Measurements from ENCODE around the gene CHSY1.

Gene CHSY1

GRCh38 chr15:101181349-101181748 is 70.5 kb downstream of the CHSY1 start:
- DNase-seq (ENCODE audit: low read depth): no peak
- in situ Hi-C loops (cut with HindIII; ENCODE audit: low sequenced_read_pairs): no loop called here
- TF ChIP-seq CTCF (IDR thresholded peaks at IDR 0.05; ENCODE audit: low read depth, low read length, missing control alignments): no peak
- H3K4me3 ChIP-seq (ENCODE audit: low read depth, low read length): no peak overlapping the region

GRCh38 chr15:101180620-101181307 is 71.1 kb downstream of the CHSY1 start:
- no peak for DNase-seq (ENCODE audit: low read depth)
- in situ Hi-C loops (cut with HindIII; ENCODE audit: low sequenced_read_pairs): no loop called here

GRCh38 chr15:101179341-101180153 is 72.3 kb downstream of the CHSY1 start:
- no peak for DNase-seq (ENCODE audit: low read depth)
- H3K4me3 ChIP-seq (ENCODE audit: low read depth, low read length): no peak overlapping the region
- no peak for TF ChIP-seq CTCF (IDR thresholded peaks at IDR 0.05; ENCODE audit: low read depth, low read length, missing control alignments)
- in situ Hi-C loops (cut with HindIII; ENCODE audit: low sequenced_read_pairs): no loop called here

More at GRCh38 chr15:101180620-101181307, 71.1 kb downstream of the CHSY1 start:
- TF ChIP-seq CTCF (IDR thresholded peaks at IDR 0.05; ENCODE audit: low read depth, low read length, missing control alignments): no peak
- no peak overlapping the region for H3K4me3 ChIP-seq (ENCODE audit: low read depth, low read length)

DNA sequence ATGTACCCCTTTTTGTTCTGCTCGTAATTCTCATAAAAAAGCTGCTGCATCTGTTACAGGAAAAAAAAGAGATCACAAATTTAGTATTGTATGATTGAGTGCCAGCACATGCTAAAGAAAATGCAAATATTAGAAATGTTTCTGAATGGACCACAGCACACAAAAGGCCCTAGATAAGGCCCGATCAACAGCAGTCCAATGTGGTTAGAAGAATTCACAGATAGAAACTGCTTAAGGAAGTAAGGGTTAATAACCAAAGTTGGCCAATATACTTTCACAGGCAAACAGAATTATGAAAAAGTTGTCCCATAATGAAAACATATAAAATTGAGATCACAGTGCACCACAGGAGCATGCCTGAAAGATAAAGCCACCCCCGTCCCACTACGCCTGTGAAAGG is 72.9 kb downstream of the CHSY1 start:
- H3K4me3 ChIP-seq (ENCODE audit: low read depth, low read length): no peak overlapping the region
- no peak for TF ChIP-seq CTCF (IDR thresholded peaks at IDR 0.05; ENCODE audit: low read depth, low read length, missing control alignments)
- DNase-seq (ENCODE audit: low read depth): no peak
- in situ Hi-C loops (cut with HindIII; ENCODE audit: low sequenced_read_pairs): no loop called here

DNA sequence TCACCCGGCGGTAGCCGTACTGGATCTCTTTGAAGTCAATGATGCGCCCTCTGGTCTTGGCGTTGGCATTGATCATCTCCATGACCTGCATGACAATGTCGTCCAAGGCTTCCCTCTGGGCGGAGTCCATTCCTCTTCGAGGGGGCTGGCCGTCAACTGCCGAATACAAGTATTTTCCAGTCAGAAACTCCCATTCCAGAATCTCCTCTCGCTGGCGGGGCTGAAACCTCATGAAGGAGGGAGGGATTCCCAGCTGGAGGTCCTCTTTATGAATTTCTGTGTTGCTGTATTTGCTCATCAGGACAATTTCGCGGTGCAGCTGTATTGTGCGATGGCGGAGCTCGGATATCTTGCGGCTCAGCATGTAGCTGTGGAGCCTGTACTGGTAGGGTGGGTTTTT is 73.4 kb downstream of the CHSY1 start:
- no peak overlapping the region for H3K4me3 ChIP-seq (ENCODE audit: low read depth, low read length)
- in situ Hi-C loops (cut with HindIII; ENCODE audit: low sequenced_read_pairs): no loop called here
- DNase-seq (ENCODE audit: low read depth): no peak
- no peak for TF ChIP-seq CTCF (IDR thresholded peaks at IDR 0.05; ENCODE audit: low read depth, low read length, missing control alignments)

- TF ChIP-seq CTCF (IDR thresholded peaks at IDR 0.05; ENCODE audit: low read depth, low read length, missing control alignments): no peak
- DNase-seq (ENCODE audit: low read depth): no peak
- in situ Hi-C loops (cut with HindIII; ENCODE audit: low sequenced_read_pairs): no loop called here
- H3K4me3 ChIP-seq (ENCODE audit: low read depth, low read length): no peak overlapping the region
Observed at GRCh38 chr15:101177866-101178265, 74.0 kb downstream of the CHSY1 start.

All from astrocyte of the cerebellum (primary cell).